GM12892 (cell line): Measurements from ENCODE around the gene DAZAP2. TPM values are rescaled to one million over a fixed set of nuclear protein-coding genes. Genes with fewer than 3 reads are reported as not detected.
A peak's percentile ranks its signal among the peaks of the same experiment; 100 is the strongest.

ENCODE experiments used
- DNase-seq: peaks from one replicate; pipeline ENCODE4 v3.0.0; 2011; ENCODE audit not compliant: insufficient read length
- FAIRE-seq: peaks from 2 replicates; lab custom pipeline; 2011; peaks lifted over from hg19 to GRCh38; lab: Jason Lieb, UNC
- POLR2A ChIP-seq: IDR thresholded peaks from 2 replicates; pipeline ENCODE4 v1.6.1; 2011; ENCODE audit warnings: low read depth, low read length, control low read depth
- POLR2AphosphoS5 ChIP-seq: IDR thresholded peaks from 2 replicates; pipeline ENCODE4 v1.6.1; 2011; ENCODE audit warnings: low read depth, low read length, control low read depth
- TAF1 ChIP-seq: IDR thresholded peaks from 2 replicates; pipeline ENCODE4 v1.6.1; 2011; ENCODE audit warnings: low read depth, mild to moderate bottlenecking, control low read depth, low read length, borderline replicate concordance
- polyA plus RNA-seq: library from polyadenylated mRNA; unstranded; fragments of >200 nt; gene quantifications from one replicate; pipeline ENCODE4 v1.2.1, GENCODE V29; 2012; ENCODE audit warnings: missing spikeins, inconsistent platforms; ENCODE audit not compliant: missing spikeins

The DAZAP2 gene
- 107 TPM for polyA plus RNA-seq

GRCh38 chr12:51238510-51239334 is at the start of gene DAZAP2:
TSS of gene DAZAP2 (plus strand) at chr12:51238826. CDS start at chr12:51238908, 82 bp downstream.
- FAIRE-seq (peak; percentile 98), DNase-seq (peak; percentile 93)
- TF ChIP-seq TAF1 (peak; percentile 41), POLR2AphosphoS5 (peak; percentile 96), POLR2A (peak; percentile 90)

GRCh38 chr12:51189790-51190355 is 48.8 kb upstream of the DAZAP2 start:
- FAIRE-seq, result no peak
- no peak for DNase-seq
- no peak for TF ChIP-seq POLR2AphosphoS5
- TF ChIP-seq TAF1, result no peak
- no peak for TF ChIP-seq POLR2A

- TF ChIP-seq POLR2A, result no peak
- TF ChIP-seq TAF1, result no peak
- no peak for TF ChIP-seq POLR2AphosphoS5
- DNase-seq, result no peak
- FAIRE-seq, result no peak
Observed at GRCh38 chr12:51190820-51191219, 47.8 kb upstream of the DAZAP2 start.

GRCh38 chr12:51191516-51192283 is 46.9 kb upstream of the DAZAP2 start:
- TF ChIP-seq TAF1, result no peak
- no peak for TF ChIP-seq POLR2AphosphoS5
- TF ChIP-seq POLR2A, result no peak
- no peak for DNase-seq
- no peak for FAIRE-seq

GRCh38 chr12:51192284-51192671 is 46.3 kb upstream of the DAZAP2 start:
- DNase-seq, result no peak
- no peak for TF ChIP-seq POLR2AphosphoS5
- TF ChIP-seq POLR2A, result no peak
- no peak for TF ChIP-seq TAF1
- no peak for FAIRE-seq

- DNase-seq (no peak), FAIRE-seq (no peak)
- TF ChIP-seq TAF1 (no peak), POLR2A (no peak), POLR2AphosphoS5 (no peak)
Observed at GRCh38 chr12:51195841-51196240, 42.8 kb upstream of the DAZAP2 start.

GRCh38 chr12:51196547-51196946 is 42.1 kb upstream of the DAZAP2 start:
- FAIRE-seq, result no peak
- no peak for DNase-seq
- TF ChIP-seq POLR2A (no peak), POLR2AphosphoS5 (no peak), TAF1 (no peak)

GRCh38 chr12:51197736-51198567 is 40.7 kb upstream of the DAZAP2 start:
- no peak for TF ChIP-seq POLR2AphosphoS5
- TF ChIP-seq TAF1, result no peak

GRCh38 chr12:51198568-51199365 is 39.9 kb upstream of the DAZAP2 start:
- DNase-seq, result no peak
- TF ChIP-seq POLR2AphosphoS5, result no peak
- no peak for TF ChIP-seq POLR2A
- no peak for TF ChIP-seq TAF1
- no peak for FAIRE-seq

More at GRCh38 chr12:51197736-51198567, 40.7 kb upstream of the DAZAP2 start:
- DNase-seq (no peak), FAIRE-seq (no peak)

- TF ChIP-seq TAF1 (no peak), POLR2AphosphoS5 (no peak), POLR2A (no peak)
- FAIRE-seq, result no peak
- DNase-seq, result no peak
Observed at GRCh38 chr12:51199366-51199945, 39.2 kb upstream of the DAZAP2 start.
